ENCODE measurements around the gene SNAP91. TPM values are rescaled to one million over a fixed set of nuclear protein-coding genes. Genes with fewer than 3 reads are reported as not detected.

The SNAP91 gene
- polyA plus RNA-seq, 1 donor (not counting 4 experiments of a cell fraction or from before 2014, with no cell fraction given) = not detected

DNA sequence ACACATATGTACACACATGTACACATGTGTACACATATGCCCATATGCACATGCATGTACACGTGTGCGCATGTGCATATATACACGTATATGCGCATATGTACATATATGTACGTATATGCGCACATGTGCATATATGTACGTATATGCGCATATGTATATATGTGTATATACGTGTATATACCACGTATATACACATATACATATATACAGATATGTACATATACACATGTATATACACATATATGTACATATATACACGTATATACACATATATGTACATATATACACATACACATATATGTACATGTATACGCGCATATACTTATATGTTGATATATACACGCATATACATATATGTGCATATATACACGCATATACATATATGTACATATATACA, 8.9 kb upstream of the SNAP91 start:
- Histone ChIP-seq H3K9me3 (ENCODE audit: control insufficient read depth, low read depth, low read length) (no peaks in the 10 kb centered on the region), H3K4me2 (ENCODE audit: control insufficient read depth, extremely low read depth, insufficient read depth, low read depth, low read length) (no peak overlapping the region), H3K9ac (ENCODE audit: control insufficient read depth, extremely low read depth, insufficient read depth, low read length) (no peak overlapping the region), H4K20me1 (ENCODE audit: control insufficient read depth, extremely low read depth, insufficient read depth, low read length) (no peaks in the 10 kb centered on the region), H3K36me3 (ENCODE audit: control insufficient read depth in 2 of 2, extremely low read depth in 1 of 2, insufficient read depth in 2 of 2, low read length in 2 of 2) (no peaks in the 10 kb centered on the region), H3K4me3 (ENCODE audit: control insufficient read depth in 2 of 3, extremely low read depth in 1 of 3, insufficient read depth in 2 of 3, low read depth in 1 of 3, low read length in 3 of 3) (no peak overlapping the region), H3K79me2 (ENCODE audit: control insufficient read depth, insufficient read depth, low read length) (no peaks in the 10 kb centered on the region), H3K9me1 (ENCODE audit: control insufficient read depth, extremely low read depth, insufficient read depth, low read length) (no peaks in the 10 kb centered on the region), H2AFZ (ENCODE audit: control insufficient read depth, low read length) (no peak overlapping the region), H3K27me3 (ENCODE audit: control insufficient read depth, extremely low read depth, insufficient read depth, low read length) (no peaks in the 10 kb centered on the region), H3K27ac (ENCODE audit: control insufficient read depth, insufficient read depth, low read length) (no peak overlapping the region), H3K4me1 (ENCODE audit: control insufficient read depth, extremely low read depth, insufficient read depth, low read length) (no peaks in the 10 kb centered on the region)
- DNase-seq (ENCODE audit: low read depth, low spot score) = no peak
- TF ChIP-seq EZH2 (IDR thresholded peaks at IDR 0.05; ENCODE audit: low read length) = no peak
- TF ChIP-seq, protein P1, sequence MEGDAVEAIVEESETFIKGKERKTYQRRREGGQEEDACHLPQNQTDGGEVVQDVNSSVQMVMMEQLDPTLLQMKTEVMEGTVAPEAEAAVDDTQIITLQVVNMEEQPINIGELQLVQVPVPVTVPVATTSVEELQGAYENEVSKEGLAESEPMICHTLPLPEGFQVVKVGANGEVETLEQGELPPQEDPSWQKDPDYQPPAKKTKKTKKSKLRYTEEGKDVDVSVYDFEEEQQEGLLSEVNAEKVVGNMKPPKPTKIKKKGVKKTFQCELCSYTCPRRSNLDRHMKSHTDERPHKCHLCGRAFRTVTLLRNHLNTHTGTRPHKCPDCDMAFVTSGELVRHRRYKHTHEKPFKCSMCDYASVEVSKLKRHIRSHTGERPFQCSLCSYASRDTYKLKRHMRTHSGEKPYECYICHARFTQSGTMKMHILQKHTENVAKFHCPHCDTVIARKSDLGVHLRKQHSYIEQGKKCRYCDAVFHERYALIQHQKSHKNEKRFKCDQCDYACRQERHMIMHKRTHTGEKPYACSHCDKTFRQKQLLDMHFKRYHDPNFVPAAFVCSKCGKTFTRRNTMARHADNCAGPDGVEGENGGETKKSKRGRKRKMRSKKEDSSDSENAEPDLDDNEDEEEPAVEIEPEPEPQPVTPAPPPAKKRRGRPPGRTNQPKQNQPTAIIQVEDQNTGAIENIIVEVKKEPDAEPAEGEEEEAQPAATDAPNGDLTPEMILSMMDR (optimal IDR thresholded peaks at IDR 0.05 in 1 of 3, IDR thresholded peaks at IDR 0.05 in 1 of 3, conservative IDR thresholded peaks at IDR 0.05 in 1 of 3; ENCODE audit: extremely low read depth in 1 of 3, insufficient read depth in 2 of 3, low read length in 3 of 3) = no peak
- no peak for FAIRE-seq
- dilution Hi-C loops (cut with MboI; ENCODE audit: extremely low pct_ligation_motif_present, low sequenced_read_pairs) = no loop called here

DNA sequence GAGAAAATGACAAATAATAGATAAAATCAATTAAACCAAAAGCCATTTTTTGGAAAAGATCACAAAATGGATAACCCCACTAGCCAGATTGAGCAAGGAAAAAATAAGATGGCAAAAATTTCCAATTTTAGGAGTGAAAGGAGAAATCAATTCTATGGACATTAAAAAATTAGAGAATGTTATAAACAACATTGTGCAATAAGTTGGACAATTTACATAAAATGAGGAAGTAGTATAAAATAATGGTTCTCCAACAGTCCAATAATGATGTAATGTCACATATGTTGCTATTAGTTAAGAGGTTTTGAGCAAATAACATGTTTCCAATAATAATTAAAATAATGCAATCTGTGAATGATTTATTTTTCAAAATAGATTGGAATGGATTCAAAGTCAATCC, 3.1 kb upstream of the SNAP91 start:
- Histone ChIP-seq H3K36me3 (ENCODE audit: control insufficient read depth in 2 of 2, extremely low read depth in 1 of 2, insufficient read depth in 2 of 2, low read length in 2 of 2) (no peaks in the 10 kb centered on the region), H3K9me1 (ENCODE audit: control insufficient read depth, extremely low read depth, insufficient read depth, low read length) (no peaks in the 10 kb centered on the region), H3K4me3 (ENCODE audit: control insufficient read depth in 2 of 3, extremely low read depth in 1 of 3, insufficient read depth in 2 of 3, low read depth in 1 of 3, low read length in 3 of 3) (no peak overlapping the region), H3K9ac (ENCODE audit: control insufficient read depth, extremely low read depth, insufficient read depth, low read length) (no peak overlapping the region), H3K4me2 (ENCODE audit: control insufficient read depth, extremely low read depth, insufficient read depth, low read depth, low read length) (no peak overlapping the region), H3K79me2 (ENCODE audit: control insufficient read depth, insufficient read depth, low read length) (no peaks in the 10 kb centered on the region), H2AFZ (ENCODE audit: control insufficient read depth, low read length) (no peak overlapping the region), H4K20me1 (ENCODE audit: control insufficient read depth, extremely low read depth, insufficient read depth, low read length) (no peaks in the 10 kb centered on the region), H3K27ac (ENCODE audit: control insufficient read depth, insufficient read depth, low read length) (no peak overlapping the region), H3K9me3 (ENCODE audit: control insufficient read depth, low read depth, low read length) (no peaks in the 10 kb centered on the region), H3K27me3 (ENCODE audit: control insufficient read depth, extremely low read depth, insufficient read depth, low read length) (peaks cover 33% of the 10 kb centered on the region), H3K4me1 (ENCODE audit: control insufficient read depth, extremely low read depth, insufficient read depth, low read length) (no peaks in the 10 kb centered on the region)
- FAIRE-seq (no peak), DNase-seq (ENCODE audit: low read depth, low spot score) (no peak)
- TF ChIP-seq EZH2 (IDR thresholded peaks at IDR 0.05; ENCODE audit: low read length) = no peak
- TF ChIP-seq, protein P1 (optimal IDR thresholded peaks at IDR 0.05 in 1 of 3, IDR thresholded peaks at IDR 0.05 in 1 of 3, conservative IDR thresholded peaks at IDR 0.05 in 1 of 3; ENCODE audit: extremely low read depth in 1 of 3, insufficient read depth in 2 of 3, low read length in 3 of 3) = no peak
- dilution Hi-C loops (cut with MboI; ENCODE audit: extremely low pct_ligation_motif_present, low sequenced_read_pairs) = no loop called here
